ENCODE measurements around the gene SLC35G6.
A peak's percentile ranks its signal among the peaks of the same experiment; 100 is the strongest.

SLC35G6 gene

GRCh38 chr17:7436556-7437368 lies 44.5 kb upstream of the SLC35G6 start:
- Histone ChIP-seq H3K27ac (ENCODE audit: low read length, poor library complexity, severe bottlenecking) (no peak overlapping the region), H4K8ac (ENCODE audit: low read length) (peak overlapping the region; percentile 47), H3K27me3 (ENCODE audit: control insufficient read depth in 1 of 2, insufficient read depth in 1 of 2, low read length in 2 of 2) (peaks cover 30 to 41% of the 10 kb centered on the region in 2 experiments), H2AK5ac (ENCODE audit: low read length, severe bottlenecking) (no peak overlapping the region), H2AFZ (ENCODE audit: low read depth, low read length) (no peak overlapping the region), H3K4me1 (ENCODE audit: control insufficient read depth, insufficient read depth, low read depth, low read length) (peaks cover 46% of the 10 kb centered on the region), H4K91ac (ENCODE audit: low read length) (no peak overlapping the region), H3K9ac (ENCODE audit: low read length) (no peak overlapping the region), H3K18ac (ENCODE audit: low read depth in 1 of 2, low read length in 2 of 2) (no peak overlapping the region), H2BK12ac (ENCODE audit: low read length in 2 of 2) (no peak overlapping the region), H3K4me3 (ENCODE audit: insufficient read depth in 1 of 2, low read depth in 1 of 2, low read length in 2 of 2) (peak overlapping the region; percentile 52 to 70), H3K36me3 (ENCODE audit: control insufficient read depth in 1 of 2, insufficient read depth in 2 of 2, low read depth in 1 of 2, low read length in 2 of 2) (no peaks in the 10 kb centered on the region), H3K79me1 (replicated peaks; ENCODE audit: low read length, poor library complexity, severe bottlenecking) (peaks cover 10% of the 10 kb centered on the region), H3K23ac (ENCODE audit: low read length in 2 of 2) (no peak overlapping the region), H2BK15ac (ENCODE audit: low read depth, poor library complexity, severe bottlenecking) (no peak overlapping the region), H3K4ac (ENCODE audit: low read depth in 1 of 2, low read length in 2 of 2) (peak overlapping the region in 1 of 2 experiments; percentile 52), H3K4me2 (ENCODE audit: low read length, poor library complexity, severe bottlenecking) (peak overlapping the region; percentile 79), H3K14ac (ENCODE audit: low read length in 2 of 2) (no peak overlapping the region), H2BK5ac (ENCODE audit: low read depth, low read length, poor library complexity, severe bottlenecking) (no peak overlapping the region), H3K9me3 (ENCODE audit: control insufficient read depth, low read length) (no peaks in the 10 kb centered on the region), H2BK120ac (ENCODE audit: low read depth, low read length) (no peak overlapping the region)
- WGBS = 6% methylated on average over 87 of the region's 92 CpGs
- DNase-seq = peak; percentile 73

GRCh38 chr17:7437369-7437863 lies 43.8 kb upstream of the SLC35G6 start:
- H3K4me2 ChIP-seq (ENCODE audit: low read length, poor library complexity, severe bottlenecking) = peak overlapping the region; percentile 79
- no peak overlapping the region for H2BK120ac ChIP-seq (ENCODE audit: low read depth, low read length)
- H3K4ac ChIP-seq (ENCODE audit: low read depth in 1 of 2, low read length in 2 of 2) = no peak overlapping the region
- H3K36me3 ChIP-seq (ENCODE audit: control insufficient read depth in 1 of 2, insufficient read depth in 2 of 2, low read depth in 1 of 2, low read length in 2 of 2) = no peaks in the 10 kb centered on the region
- no peak for DNase-seq
- H3K4me3 ChIP-seq (ENCODE audit: insufficient read depth in 1 of 2, low read depth in 1 of 2, low read length in 2 of 2) = peak overlapping the region; percentile 34 to 47
- no peak overlapping the region for H4K8ac ChIP-seq (ENCODE audit: low read length)
- H2AFZ ChIP-seq (ENCODE audit: low read depth, low read length) = no peak overlapping the region
- no peaks in the 10 kb centered on the region for H3K9me3 ChIP-seq (ENCODE audit: control insufficient read depth, low read length)
- no peak overlapping the region for H3K9ac ChIP-seq (ENCODE audit: low read length)
- 14% methylated on average over 23 of the region's 31 CpGs for WGBS
- H3K18ac ChIP-seq (ENCODE audit: low read depth in 1 of 2, low read length in 2 of 2) = no peak overlapping the region
- H3K23ac ChIP-seq (ENCODE audit: low read length in 2 of 2) = no peak overlapping the region
- no peak overlapping the region for H4K91ac ChIP-seq (ENCODE audit: low read length)
- no peak overlapping the region for H2BK5ac ChIP-seq (ENCODE audit: low read depth, low read length, poor library complexity, severe bottlenecking)
- H3K14ac ChIP-seq (ENCODE audit: low read length in 2 of 2) = no peak overlapping the region
- H2AK5ac ChIP-seq (ENCODE audit: low read length, severe bottlenecking) = no peak overlapping the region
- H2BK15ac ChIP-seq (ENCODE audit: low read depth, poor library complexity, severe bottlenecking) = peak overlapping the region; percentile 75
- H2BK12ac ChIP-seq (ENCODE audit: low read length in 2 of 2) = no peak overlapping the region
- H3K27ac ChIP-seq (ENCODE audit: low read length, poor library complexity, severe bottlenecking) = no peak overlapping the region
- H3K79me1 ChIP-seq (replicated peaks; ENCODE audit: low read length, poor library complexity, severe bottlenecking) = peaks cover 10% of the 10 kb centered on the region
- peaks cover 46% of the 10 kb centered on the region for H3K4me1 ChIP-seq (ENCODE audit: control insufficient read depth, insufficient read depth, low read depth, low read length)
- H3K27me3 ChIP-seq (ENCODE audit: control insufficient read depth in 1 of 2, insufficient read depth in 1 of 2, low read length in 2 of 2) = peaks cover 33 to 42% of the 10 kb centered on the region in 2 experiments

GRCh38 chr17:7437950-7438614 lies 43.2 kb upstream of the SLC35G6 start:
- peak overlapping the region in 1 of 2 experiments; percentile 43 for H2BK12ac ChIP-seq (ENCODE audit: low read length in 2 of 2)
- peak; percentile 44 for DNase-seq
- no peak overlapping the region for H2BK120ac ChIP-seq (ENCODE audit: low read depth, low read length)
- H3K79me1 ChIP-seq (replicated peaks; ENCODE audit: low read length, poor library complexity, severe bottlenecking) = peaks cover 10% of the 10 kb centered on the region
- WGBS = 6% methylated on average over 48 of the region's 48 CpGs
- H4K8ac ChIP-seq (ENCODE audit: low read length) = no peak overlapping the region
- no peak overlapping the region for H3K27ac ChIP-seq (ENCODE audit: low read length, poor library complexity, severe bottlenecking)
- peaks cover 46% of the 10 kb centered on the region for H3K4me1 ChIP-seq (ENCODE audit: control insufficient read depth, insufficient read depth, low read depth, low read length)
- H3K4me3 ChIP-seq (ENCODE audit: insufficient read depth in 1 of 2, low read depth in 1 of 2, low read length in 2 of 2) = peak overlapping the region; percentile 47 to 51
- H3K4me2 ChIP-seq (ENCODE audit: low read length, poor library complexity, severe bottlenecking) = peak overlapping the region; percentile 75
- H2BK15ac ChIP-seq (ENCODE audit: low read depth, poor library complexity, severe bottlenecking) = peak overlapping the region; percentile 75
- H3K36me3 ChIP-seq (ENCODE audit: control insufficient read depth in 1 of 2, insufficient read depth in 2 of 2, low read depth in 1 of 2, low read length in 2 of 2) = no peaks in the 10 kb centered on the region
- no peak overlapping the region for H3K23ac ChIP-seq (ENCODE audit: low read length in 2 of 2)
- peak overlapping the region; percentile 20 for H3K9ac ChIP-seq (ENCODE audit: low read length)
- no peak overlapping the region for H3K4ac ChIP-seq (ENCODE audit: low read depth in 1 of 2, low read length in 2 of 2)
- H4K91ac ChIP-seq (ENCODE audit: low read length) = no peak overlapping the region
- H2AK5ac ChIP-seq (ENCODE audit: low read length, severe bottlenecking) = no peak overlapping the region
- H3K14ac ChIP-seq (ENCODE audit: low read length in 2 of 2) = no peak overlapping the region
- H3K27me3 ChIP-seq (ENCODE audit: control insufficient read depth in 1 of 2, insufficient read depth in 1 of 2, low read length in 2 of 2) = peaks cover 33 to 47% of the 10 kb centered on the region in 2 experiments
- H2BK5ac ChIP-seq (ENCODE audit: low read depth, low read length, poor library complexity, severe bottlenecking) = no peak overlapping the region
- no peaks in the 10 kb centered on the region for H3K9me3 ChIP-seq (ENCODE audit: control insufficient read depth, low read length)
- peak overlapping the region; percentile 29 for H2AFZ ChIP-seq (ENCODE audit: low read depth, low read length)
- peak overlapping the region; percentile 40 to 59 for H3K18ac ChIP-seq (ENCODE audit: low read depth in 1 of 2, low read length in 2 of 2)

Measured in mesenchymal stem cell (in vitro differentiated cells and primary cell).